Mucosa of descending colon (tissue), 3 donors: ENCODE data around the gene RAVER1. TPM values are rescaled to one million over a fixed set of nuclear protein-coding genes. Genes with fewer than 3 reads are reported as not detected.

Source experiments
- ATAC-seq: fragments of 200-7000 bp; cut with Tn5 transposase; one replicate; pipeline ENCODE4 v1.9.1; 2020; ENCODE audit warnings: mild to moderate bottlenecking, moderate library complexity
- DNase-seq, 3 donors: peaks; one replicate each; pipeline ENCODE4 v3.0.0-alpha.2; 2020
- H3K36me3 ChIP-seq: fragments of 200-600 bp; one replicate; pipeline ENCODE4 v1.8.0; 2021; ENCODE audit warnings: low read depth, mild to moderate bottlenecking
- H3K4me1 ChIP-seq: fragments of 200-600 bp; one replicate; pipeline ENCODE4 v1.8.0; 2021; ENCODE audit warnings: low read depth, mild to moderate bottlenecking
- H3K4me3 ChIP-seq: fragments of 200-600 bp; one replicate; pipeline ENCODE4 v1.8.0; 2021; ENCODE audit warnings: mild to moderate bottlenecking
- H3K9me3 ChIP-seq: fragments of 200-600 bp; one replicate; pipeline ENCODE4 v1.8.0; 2021; ENCODE audit warnings: mild to moderate bottlenecking
- intact Hi-C, 2 donors: fragments of 100-400 bp; cut with DNase I in 1 of 2; cut with micrococcal nuclease in 1 of 2; formaldehyde crosslinking; loops; one replicate each; pipeline versions ENCODE4 v1.11.0 to v1.11.1; 2022; cut with DNase I, micrococcal nuclease
- total RNA-seq, 3 donors: library from RNA; stranded (reverse); fragmentation: NEBNext Ultra II Directional in 2 of 3; extraction: Animal tissue kit (Norgen Biotek cat#: 25700) in 2 of 3; gene quantifications; one replicate each; pipeline versions ENCODE4 v1.2.1 to v1.2.4, GENCODE V29; 2021 to 2023
- TF ChIP-seq, protein P1 (sequence below): fragments of 200-600 bp; IDR thresholded peaks from one replicate; pipeline ENCODE4 v1.8.0; 2022; ENCODE audit warnings: antibody characterized with exemption, mild to moderate bottlenecking
- donor health status: DM: no; HTN: no; CAD: no; lungs with moderate emphysema.
- donor health status: DM: no; HTN: no; CAD: no.
- donor health status: DM: no; HTN: yes; CAD: no.

Gene RAVER1
- total RNA-seq, 3 donors from 2014 or later: 42.4 to 58.1 (median 49.6) TPM

DNA sequence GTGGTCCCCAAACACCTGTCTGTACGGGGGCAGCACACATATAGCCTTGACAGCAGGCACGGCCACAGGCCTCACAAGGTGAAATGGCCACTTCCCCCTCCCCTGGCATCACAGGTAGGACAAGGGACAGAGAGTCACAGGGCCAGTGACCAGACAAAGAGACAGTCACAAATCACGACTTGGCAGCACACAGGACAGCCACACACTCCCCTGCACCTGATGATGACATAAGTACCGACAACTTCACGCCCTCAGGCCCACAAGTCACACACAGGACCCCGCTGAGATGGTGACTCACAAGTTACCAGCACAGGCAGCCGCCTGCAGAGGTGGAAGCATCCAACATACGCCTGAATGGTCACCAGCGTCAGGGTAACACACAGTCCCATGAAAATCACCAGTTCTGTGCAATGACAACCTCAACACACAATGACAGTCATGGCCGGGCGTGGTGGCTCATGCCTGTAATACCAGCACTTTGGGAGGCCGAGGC is 30.5 kb upstream of the RAVER1 start:
- Histone ChIP-seq H3K9me3 (no peaks in the 10 kb centered on the region), H3K36me3 (no peaks in the 10 kb centered on the region), H3K4me3 (no peak overlapping the region), H3K4me1 (no peaks in the 10 kb centered on the region)
- TF ChIP-seq, protein P1, sequence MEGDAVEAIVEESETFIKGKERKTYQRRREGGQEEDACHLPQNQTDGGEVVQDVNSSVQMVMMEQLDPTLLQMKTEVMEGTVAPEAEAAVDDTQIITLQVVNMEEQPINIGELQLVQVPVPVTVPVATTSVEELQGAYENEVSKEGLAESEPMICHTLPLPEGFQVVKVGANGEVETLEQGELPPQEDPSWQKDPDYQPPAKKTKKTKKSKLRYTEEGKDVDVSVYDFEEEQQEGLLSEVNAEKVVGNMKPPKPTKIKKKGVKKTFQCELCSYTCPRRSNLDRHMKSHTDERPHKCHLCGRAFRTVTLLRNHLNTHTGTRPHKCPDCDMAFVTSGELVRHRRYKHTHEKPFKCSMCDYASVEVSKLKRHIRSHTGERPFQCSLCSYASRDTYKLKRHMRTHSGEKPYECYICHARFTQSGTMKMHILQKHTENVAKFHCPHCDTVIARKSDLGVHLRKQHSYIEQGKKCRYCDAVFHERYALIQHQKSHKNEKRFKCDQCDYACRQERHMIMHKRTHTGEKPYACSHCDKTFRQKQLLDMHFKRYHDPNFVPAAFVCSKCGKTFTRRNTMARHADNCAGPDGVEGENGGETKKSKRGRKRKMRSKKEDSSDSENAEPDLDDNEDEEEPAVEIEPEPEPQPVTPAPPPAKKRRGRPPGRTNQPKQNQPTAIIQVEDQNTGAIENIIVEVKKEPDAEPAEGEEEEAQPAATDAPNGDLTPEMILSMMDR: no peak
- no peak for ATAC-seq
- intact Hi-C loops: no loop called here
- no peak for DNase-seq

DNA sequence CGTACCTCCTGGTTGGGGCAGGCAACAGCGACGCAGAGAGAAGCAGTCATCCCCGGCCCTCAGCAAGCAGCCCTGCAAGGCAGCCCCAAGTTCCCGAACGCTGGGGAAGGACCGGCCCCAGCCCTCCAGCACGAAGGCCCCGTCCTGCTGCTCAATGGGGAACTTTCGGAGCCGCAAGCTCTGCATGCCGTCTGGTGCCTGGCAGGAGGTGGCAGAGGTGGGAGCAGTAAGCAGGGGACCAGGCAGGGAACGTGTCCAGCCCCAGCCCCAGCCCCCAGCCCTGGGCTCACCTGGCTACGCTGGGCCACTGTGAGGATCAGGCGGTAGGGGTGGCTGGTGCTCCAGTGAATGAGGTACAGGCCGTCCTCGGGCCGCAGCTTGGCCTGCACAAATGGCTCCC is 28.9 kb upstream of the RAVER1 start:
- TF ChIP-seq, protein P1: no peak
- Histone ChIP-seq H3K4me1 (no peaks in the 10 kb centered on the region), H3K36me3 (no peaks in the 10 kb centered on the region), H3K9me3 (no peaks in the 10 kb centered on the region), H3K4me3 (no peak overlapping the region)
- intact Hi-C loops: no loop called here
- no peak for DNase-seq
- ATAC-seq: no peak

DNA sequence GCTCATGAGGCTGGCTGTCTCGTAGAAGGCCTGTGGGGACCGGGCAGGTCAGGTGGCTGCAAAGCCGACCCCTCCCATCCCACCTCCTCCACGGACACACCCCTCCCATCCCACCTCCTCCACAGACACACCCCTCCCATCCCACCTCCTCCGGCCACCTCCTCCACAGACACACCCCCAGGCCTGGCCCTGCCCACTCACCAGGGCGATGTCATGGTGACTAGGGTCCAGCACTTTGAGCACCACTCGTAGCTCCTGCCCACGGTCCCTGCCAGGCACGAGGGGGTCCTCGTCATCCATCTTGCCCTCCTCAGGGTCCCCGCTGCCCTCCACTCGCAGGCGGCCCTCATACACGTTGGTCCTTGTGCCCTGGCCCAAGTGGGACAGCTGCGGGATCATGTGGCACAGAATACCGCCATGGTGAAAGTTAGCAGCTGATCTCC is 28.3 kb upstream of the RAVER1 start:
- no peaks in the 10 kb centered on the region for H3K36me3 ChIP-seq
- intact Hi-C loops: no loop called here
- DNase-seq (no peak), ATAC-seq (peak; percentile 15)
- TF ChIP-seq, protein P1: no peak
- no peaks in the 10 kb centered on the region for H3K4me1 ChIP-seq
- no peaks in the 10 kb centered on the region for H3K9me3 ChIP-seq
- H3K4me3 ChIP-seq: no peak overlapping the region

DNA sequence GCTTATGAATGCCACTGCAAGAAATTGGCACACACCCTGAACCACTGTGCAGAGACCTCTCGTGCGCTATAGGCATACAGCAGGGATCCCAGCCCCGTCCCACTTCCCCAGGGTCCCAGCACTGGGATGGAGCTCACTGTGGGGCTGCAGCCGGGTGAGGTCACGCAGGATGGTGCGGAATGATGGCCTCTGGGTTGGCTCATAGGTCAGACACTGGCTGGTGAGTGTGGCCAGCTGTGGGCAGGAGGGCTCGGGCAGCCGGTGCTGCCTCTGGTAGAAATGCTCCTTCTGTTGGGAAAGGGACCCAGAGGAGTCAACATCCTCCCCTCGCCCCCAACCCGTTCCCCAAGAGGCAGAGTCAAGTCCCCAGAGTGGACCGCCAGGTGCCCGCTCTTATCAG is 23.1 kb upstream of the RAVER1 start:
- TF ChIP-seq, protein P1: no peak
- Histone ChIP-seq H3K36me3 (no peaks in the 10 kb centered on the region), H3K9me3 (no peaks in the 10 kb centered on the region), H3K4me3 (no peak overlapping the region), H3K4me1 (no peaks in the 10 kb centered on the region)
- ATAC-seq (no peak), DNase-seq (no peak)
- intact Hi-C loops: no loop called here

DNA sequence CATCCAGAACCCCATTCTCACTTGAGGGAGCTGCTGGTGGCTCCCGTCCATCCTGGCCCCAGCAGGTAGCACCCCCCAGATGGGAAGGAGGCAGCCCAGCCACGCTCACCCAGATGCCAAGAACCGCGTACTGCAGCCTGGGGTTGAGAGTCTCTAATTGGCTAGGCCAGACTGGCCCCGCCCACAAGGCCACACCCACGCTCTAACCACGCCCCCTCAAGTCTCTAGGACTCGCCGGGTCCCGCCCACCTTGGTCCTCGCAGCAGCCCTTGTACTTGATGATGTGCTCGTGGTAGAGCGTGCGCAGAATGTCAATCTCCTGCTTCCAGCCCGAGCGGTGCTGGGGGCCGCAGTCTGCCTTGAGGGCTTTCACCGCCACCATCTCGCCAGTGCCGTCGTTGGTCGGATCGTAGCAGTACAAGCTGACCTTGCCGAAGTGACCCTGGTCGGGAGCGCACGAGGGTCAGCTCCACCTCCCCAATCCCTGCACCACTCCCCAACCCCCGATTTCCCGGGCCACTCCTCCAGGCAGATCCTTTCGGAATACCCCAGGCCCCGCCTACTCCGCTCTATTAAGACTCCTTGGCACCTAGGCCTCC is 20.6 kb upstream of the RAVER1 start:
- Histone ChIP-seq H3K4me1 (no peaks in the 10 kb centered on the region), H3K9me3 (no peaks in the 10 kb centered on the region), H3K4me3 (no peak overlapping the region), H3K36me3 (no peaks in the 10 kb centered on the region)
- ATAC-seq (peak; percentile 42), DNase-seq (no peak)
- TF ChIP-seq, protein P1: no peak
- intact Hi-C loops: no loop called here
